GM21390 (cell line): Measurements from ENCODE around the gene SAMD13.

Experiments used
- ATAC-seq: cut with Tn5 transposase; IDR thresholded peaks from one replicate; pipeline ENCODE4 v1.9.1; 2021; ENCODE audit not compliant: unreplicated experiment

The SAMD13 gene

GRCh38 chr1:84370266-84370665 is 68.8 kb downstream of the SAMD13 start:
- ATAC-seq: no peak

DNA sequence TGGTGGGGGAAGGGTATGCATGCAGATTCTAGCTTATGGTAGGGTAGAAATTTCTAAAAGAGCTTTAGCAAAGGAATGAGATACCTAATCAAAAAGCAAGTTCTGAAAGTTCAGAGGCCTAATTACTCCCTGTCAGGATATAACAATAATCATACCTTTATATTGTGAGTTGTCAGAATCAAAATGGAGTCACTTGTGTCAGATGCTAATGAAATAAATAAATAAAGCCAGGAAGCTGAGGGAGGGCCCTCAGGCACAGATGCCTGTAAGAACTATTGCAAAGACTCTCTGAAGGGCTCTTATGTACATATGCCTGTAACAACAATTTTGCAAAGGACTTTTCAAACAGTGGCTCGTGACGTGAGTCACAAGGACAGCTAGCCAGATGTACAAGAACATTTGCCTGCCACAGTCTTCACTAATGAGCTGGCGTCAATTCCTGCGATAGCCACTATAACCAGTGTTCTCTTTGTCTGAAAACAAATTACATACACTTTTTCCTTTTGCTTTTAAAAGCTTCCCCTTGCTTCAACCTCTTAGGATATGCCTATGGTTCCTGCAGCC is 69.4 kb downstream of the SAMD13 start:
- no peak for ATAC-seq

DNA sequence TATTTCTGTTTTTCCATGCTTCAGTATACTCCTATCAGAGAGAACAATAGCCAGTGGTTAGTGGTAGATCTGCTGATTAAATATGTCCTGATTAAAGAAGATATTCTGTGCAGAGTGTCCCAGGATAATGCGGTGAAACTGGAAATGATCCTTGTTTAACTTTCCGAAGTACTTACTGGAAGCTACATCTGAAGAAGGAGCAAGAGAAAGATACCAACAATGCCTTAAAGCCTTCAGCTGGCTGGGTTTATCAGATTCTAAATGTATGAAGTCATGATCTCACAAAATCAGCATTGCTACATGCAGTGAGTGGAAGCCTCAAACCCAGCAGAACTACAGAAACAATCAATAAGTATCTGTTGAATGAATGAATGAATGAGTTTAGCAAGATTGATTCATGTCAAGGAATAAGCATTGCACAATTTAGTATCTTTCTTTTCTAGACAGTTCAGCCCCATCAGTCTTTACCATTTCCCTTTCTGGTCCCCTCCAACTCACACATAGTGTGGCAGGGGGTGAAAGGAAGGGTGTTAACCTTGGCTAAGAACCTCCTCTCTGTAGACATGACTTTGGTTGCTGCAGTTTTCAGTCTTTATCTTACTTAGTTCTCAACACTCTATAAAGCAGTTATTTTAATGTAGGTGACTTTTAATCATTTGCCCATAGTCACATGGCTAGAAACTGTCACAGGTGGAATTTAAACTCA is 72.1 kb downstream of the SAMD13 start:
- ATAC-seq: no peak

- ATAC-seq: no peak
Observed at GRCh38 chr1:84374991-84375696, 73.6 kb downstream of the SAMD13 start.

- ATAC-seq: no peak
Observed at GRCh38 chr1:84376000-84376910, 74.7 kb downstream of the SAMD13 start.

DNA sequence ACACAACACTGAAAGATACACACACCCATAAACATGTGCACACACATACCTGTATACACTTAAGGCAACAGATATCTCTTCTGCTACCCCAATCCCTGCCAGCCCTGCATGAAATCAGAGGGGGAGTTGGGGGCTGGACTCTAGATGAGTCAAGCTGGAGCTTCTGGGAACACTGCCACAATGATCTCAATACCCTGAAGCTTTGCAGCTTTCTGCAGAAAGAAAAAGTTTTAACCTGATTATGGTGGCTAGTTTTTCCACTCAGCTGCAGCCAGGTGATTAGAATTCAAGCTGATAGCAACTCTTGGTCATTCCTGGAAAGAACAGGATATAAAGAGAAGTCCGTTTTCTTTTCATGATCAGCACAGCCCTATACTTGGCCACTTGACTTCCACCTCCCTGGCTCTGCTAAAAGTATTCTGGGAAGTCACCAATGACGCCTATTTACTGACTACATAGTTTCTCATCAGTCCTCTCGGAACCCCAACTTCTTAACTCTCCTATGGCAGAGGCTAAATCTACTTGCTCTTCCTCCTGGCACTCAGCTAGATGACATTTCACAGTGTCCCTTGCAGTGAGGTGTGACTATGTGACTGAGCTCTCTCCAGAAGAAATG is 76.1 kb downstream of the SAMD13 start:
- no peak for ATAC-seq

GRCh38 chr1:84379138-84379916 is 77.8 kb downstream of the SAMD13 start:
- ATAC-seq: no peak

- no peak for ATAC-seq
Observed at GRCh38 chr1:84379917-84380180, 78.3 kb downstream of the SAMD13 start.

GRCh38 chr1:84382127-84382526 is 80.6 kb downstream of the SAMD13 start:
- ATAC-seq: no peak

- ATAC-seq: no peak
Observed at GRCh38 chr1:84385347-84385746, 83.8 kb downstream of the SAMD13 start.

DNA sequence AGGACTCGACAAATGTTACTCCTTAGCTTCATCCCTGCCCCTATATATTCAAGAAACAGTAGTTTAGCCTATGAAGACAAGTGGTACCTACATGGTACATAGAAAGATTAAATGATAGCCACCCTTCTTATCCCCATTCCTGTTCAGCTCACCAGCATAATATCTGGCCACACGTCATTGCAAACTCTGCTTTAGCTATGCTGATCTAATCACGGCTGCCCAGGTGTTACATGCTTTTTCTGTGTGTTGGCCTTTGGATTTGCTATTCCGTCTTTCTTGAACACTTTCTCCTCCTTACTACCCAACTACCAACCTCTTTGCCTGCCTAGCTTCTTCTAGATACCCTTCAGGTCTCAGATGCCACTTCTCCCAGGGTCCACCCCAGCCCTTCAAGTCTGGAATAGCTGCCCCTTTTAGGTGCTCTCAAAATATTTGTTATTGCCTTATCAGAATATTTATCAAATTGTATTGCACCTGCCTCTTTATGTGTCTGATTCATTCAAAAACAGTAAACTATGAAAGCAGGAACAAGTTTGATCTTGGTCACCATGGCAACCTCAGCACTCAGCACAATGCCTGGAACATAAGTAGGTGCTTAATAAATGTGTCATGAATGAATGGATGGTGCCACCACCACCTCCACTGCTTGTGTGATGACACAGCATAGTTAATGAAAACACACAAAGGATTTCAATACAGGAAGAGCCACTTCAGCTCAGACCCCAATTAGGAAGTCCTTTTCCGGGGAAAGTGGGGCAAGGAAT is 85.4 kb downstream of the SAMD13 start:
- no peak for ATAC-seq

DNA sequence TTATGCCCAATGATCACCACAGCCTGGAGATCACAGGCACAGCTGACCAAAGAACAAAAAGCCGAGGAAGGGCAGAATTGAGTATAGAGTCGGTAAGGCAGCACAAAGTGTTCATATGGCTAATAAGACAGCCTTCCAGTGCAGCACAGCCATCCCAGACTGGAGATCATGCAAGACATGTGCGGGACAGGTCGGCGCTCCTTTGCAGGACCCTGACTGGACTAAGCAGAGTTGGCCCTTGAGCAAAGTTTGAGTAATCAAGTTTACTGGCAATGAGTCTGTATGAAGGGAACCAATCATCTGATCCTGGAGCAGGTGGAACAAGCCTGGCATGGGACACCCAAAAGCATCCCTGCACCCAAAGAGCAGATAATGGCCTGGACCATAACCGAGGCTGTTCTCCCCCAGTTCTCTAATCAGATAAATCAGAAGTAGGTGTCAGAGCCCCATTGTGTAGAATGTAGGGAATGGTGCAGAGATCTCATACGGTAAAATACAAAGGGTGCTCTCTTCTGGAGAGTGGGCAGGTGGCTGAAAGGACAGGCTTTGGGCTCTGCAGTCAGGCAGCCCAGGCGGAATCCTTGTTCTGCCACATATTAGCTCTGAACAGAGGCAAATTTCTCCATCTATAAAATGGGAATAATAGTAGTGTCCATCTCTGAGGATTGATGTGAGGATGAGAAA is 86.1 kb downstream of the SAMD13 start:
- no peak for ATAC-seq

DNA sequence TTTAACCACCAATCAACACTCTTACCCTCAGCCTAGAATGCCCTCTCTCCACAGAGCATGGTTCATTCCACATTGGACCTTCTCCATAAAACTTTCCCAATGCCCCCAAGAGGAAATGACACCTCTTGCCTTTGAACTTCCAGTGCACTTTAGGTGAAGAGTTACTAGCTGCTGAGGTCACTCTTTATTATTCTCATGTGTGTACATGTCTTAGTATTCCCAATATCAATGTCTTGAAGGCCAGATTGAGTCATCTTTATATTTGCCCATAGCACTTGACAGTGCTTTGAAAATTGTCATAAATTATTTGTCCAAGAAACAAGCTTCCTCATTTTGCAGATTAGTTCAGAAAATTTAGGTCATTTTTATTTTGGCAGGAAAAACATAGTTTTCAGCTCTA is 88.7 kb downstream of the SAMD13 start:
- ATAC-seq: no peak

DNA sequence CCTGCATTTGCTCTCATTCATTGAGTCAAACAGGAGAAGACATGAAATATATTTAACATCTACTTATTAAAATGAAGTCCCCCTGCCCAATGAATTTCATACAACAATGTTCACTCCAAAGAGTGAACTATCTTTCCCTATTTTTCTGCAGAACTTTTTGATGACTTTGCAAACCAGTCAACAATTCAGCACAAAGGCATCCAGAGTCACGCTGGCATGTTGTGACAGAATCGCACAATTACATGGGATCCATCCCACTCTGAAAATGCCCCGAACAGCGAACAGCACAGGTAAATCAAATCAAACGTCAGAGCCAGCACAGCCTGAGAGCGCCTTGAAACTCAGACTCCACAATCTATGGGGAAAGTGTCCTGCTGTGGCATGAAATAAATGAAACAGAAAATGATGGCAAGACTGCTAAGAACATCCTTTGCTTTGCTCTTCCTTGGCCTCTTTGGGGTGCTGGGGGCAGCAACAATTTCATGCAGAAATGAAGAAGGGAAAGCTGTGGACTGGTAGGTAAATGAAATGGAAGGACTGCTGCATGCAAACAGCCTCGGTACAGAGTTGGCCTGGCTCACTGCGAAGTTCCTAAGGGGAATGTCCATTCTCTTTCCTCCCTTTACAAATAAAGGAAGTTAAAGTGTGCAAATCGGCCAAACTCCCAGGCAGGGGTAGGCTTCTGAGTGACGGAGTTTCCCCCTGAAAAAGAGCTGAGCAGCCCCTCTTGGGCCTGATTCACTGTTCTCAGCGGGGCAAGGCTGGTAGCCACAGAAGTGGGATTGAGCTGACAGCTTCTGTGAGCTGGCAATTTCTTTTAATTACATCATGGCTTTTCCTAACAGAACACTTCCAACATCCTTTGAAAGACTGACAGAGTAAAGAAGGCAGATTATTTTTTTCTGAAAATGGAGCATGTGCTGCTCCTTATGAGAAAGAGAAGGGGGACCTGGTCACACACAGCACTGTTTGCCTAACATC is 97.0 kb downstream of the SAMD13 start, which contains the start of gene DNASE2B:
TSS of gene DNASE2B (plus strand) at position 310 of the 981 bp plus-strand sequence. CDS start at position 391, 81 bp downstream.
- no peak for ATAC-seq
